Effector memory CD8-positive, alpha-beta T cell (primary cell): ENCODE measurements around the gene ZRANB3.
"Not testable (repeated sequence)": the region's sequence is repeated elsewhere in the genome, so short reads cannot be mapped to it uniquely, and the experiment has no call there.

Experiments
- ATAC-seq: fragments of 150-1000 bp; cut with Tn5 transposase; replicated peaks from 2 replicates; pipeline ENCODE4 v1.10.0; 2021; ENCODE audit warnings: mild to moderate bottlenecking, moderate library complexity
- DNase-seq, 3 experiments: peaks; one replicate each; pipeline ENCODE4 v3.0.0; 2021
- H3K27ac Mint-ChIP-seq, 2 donors: one replicate each; pipeline ENCODE4 v1.8.0; 2022; ENCODE audit warnings: mild to moderate bottlenecking in 2 of 2, mixed read lengths in 2 of 2, moderate library complexity in 2 of 2
- H3K27me3 Mint-ChIP-seq, 2 donors: one replicate each; pipeline ENCODE4 v1.8.0; 2022; ENCODE audit warnings: mixed read lengths in 2 of 2
- H3K36me3 Mint-ChIP-seq: one replicate; pipeline ENCODE4 v1.8.0; 2022; ENCODE audit warnings: mild to moderate bottlenecking, moderate library complexity, mixed read lengths; ENCODE audit not compliant: insufficient read depth
- H3K4me1 Mint-ChIP-seq, 2 donors: one replicate each; pipeline ENCODE4 v1.8.0; 2022; ENCODE audit warnings: low read depth in 2 of 2, mixed read lengths in 2 of 2
- H3K4me3 Mint-ChIP-seq, 2 donors: one replicate each; pipeline ENCODE4 v1.8.0; 2022; ENCODE audit warnings: mild to moderate bottlenecking in 2 of 2, mixed read lengths in 2 of 2, moderate library complexity in 2 of 2
- H3K9me3 Mint-ChIP-seq, 2 donors: one replicate each; pipeline ENCODE4 v1.8.0; 2022; ENCODE audit warnings: mixed read lengths in 2 of 2

ZRANB3 gene

DNA sequence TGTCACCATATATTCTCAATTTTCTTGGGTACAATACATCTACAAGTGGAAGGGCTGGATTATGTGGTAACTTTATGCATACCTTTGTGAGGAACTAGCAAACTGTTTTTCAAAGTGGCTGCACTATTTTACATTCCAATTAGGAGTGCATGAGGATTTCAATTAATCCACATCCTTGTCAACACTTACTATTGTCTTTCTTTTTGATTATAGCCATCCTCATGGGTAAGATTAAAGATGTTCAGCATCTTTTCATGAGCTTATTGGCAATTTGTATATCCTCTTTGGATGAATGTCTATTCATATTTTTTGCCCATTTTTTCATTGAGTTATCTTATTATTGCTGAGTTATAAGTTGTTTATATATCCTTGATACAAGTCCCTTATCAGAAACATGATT lies 73.7 kb downstream of the ZRANB3 start:
- no peaks in the 10 kb centered on the region for H3K36me3 Mint-ChIP-seq
- H3K27me3 Mint-ChIP-seq: no peaks in the 10 kb centered on the region

DNA sequence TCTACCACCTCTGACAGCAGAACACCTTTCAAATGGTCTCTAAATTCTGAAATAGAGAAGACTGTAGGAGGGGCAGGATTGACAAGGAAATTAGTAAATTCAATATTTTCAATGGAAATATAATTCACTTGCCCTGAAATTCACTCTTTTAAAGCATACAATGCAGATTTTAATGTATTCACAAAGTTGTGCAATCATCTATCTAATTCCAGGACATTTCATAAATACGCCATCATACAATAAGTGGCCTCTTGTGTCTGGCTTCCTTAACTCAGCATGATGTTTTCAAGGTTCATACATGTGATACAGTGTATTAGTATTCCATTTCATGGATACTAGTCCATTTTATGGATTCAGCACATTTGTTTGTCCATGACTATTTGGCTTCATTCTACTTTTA lies 74.2 kb downstream of the ZRANB3 start:
- Mint-ChIP-seq H3K4me3 (no peak overlapping the region), H3K27ac (no peak overlapping the region), H3K36me3 (no peaks in the 10 kb centered on the region), H3K4me1 (no peaks in the 10 kb centered on the region), H3K27me3 (no peaks in the 10 kb centered on the region), H3K9me3 (peaks cover 6 to 16% of the 10 kb centered on the region in 2 donors)
- DNase-seq (no peak), ATAC-seq (no peak)

More for the DNA sequence above, 73.7 kb downstream of the ZRANB3 start:
- Mint-ChIP-seq H3K4me3 (no peak overlapping the region), H3K4me1 (no peaks in the 10 kb centered on the region), H3K27ac (no peak overlapping the region), H3K9me3 (peaks cover 6 to 16% of the 10 kb centered on the region in 2 donors)
- ATAC-seq (no peak), DNase-seq (no peak)

DNA sequence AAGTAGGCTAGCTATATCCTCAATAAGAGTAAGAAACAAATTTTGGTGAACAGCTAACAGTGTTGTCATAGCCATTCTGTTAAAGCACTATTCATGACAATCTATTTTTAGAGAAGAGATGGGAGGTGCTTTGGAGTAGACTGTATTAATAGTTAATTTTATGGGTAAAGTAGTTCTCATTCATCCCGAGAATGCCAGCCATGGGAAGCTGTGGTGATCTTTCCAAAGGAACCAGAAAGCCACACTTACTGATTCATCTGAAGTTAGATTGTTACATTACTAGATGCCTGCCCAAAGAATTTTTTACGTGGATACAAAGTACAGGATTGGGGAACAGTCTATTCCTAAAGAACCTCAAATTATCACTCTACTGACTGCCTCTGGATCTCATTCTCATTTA lies 74.6 kb downstream of the ZRANB3 start:
- no peak overlapping the region for H3K4me3 Mint-ChIP-seq
- ATAC-seq (no peak), DNase-seq (no peak)
- no peaks in the 10 kb centered on the region for H3K4me1 Mint-ChIP-seq
- no peak overlapping the region for H3K27ac Mint-ChIP-seq
- peaks cover 7 to 16% of the 10 kb centered on the region in 2 donors for H3K9me3 Mint-ChIP-seq
- H3K27me3 Mint-ChIP-seq: no peaks in the 10 kb centered on the region
- H3K36me3 Mint-ChIP-seq: no peaks in the 10 kb centered on the region

DNA sequence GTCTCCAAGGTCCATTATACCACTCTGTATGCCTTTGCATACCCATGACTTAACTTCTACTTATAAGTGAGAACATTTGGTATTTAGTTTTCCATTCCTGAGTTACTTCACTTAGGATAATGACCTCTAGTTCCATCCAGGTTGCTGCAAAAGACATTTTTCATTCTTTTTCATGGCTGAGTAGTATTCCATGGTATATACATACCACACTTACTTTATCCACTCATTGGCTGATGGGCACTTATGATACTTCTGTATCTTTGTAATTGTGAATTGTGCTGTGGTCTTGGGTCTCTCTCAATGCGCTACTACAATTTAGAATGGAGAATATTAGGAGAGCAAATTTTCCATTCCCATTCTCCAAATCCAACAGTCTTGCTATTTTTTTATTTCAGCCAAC lies 76.4 kb downstream of the ZRANB3 start:
- Mint-ChIP-seq H3K9me3 (peaks cover 8 to 16% of the 10 kb centered on the region in 2 donors), H3K4me1 (no peaks in the 10 kb centered on the region), H3K4me3 (no peak overlapping the region), H3K36me3 (no peaks in the 10 kb centered on the region), H3K27ac (no peak overlapping the region), H3K27me3 (no peaks in the 10 kb centered on the region)
- DNase-seq (no peak), ATAC-seq (no peak)

DNA sequence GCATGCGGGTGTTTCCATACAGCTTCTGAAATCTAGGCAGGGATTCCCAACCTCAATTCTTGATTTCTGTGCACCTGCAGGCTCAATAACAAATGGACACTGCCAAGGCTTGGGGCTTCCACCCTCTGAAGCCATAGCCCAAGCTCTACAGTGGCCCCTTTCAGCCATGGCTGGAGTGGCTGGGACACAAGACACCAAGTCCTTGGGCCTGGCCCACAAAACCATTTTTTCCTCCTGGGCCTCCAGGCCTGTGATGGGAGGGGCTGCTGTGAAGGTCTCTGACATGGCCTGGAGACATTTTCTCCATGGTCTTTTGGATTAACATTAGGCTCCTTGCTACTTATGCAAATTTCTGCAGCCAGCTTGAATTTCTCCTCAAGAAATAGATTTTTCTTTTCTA lies 78.0 kb downstream of the ZRANB3 start:
- ATAC-seq, H3K27ac Mint-ChIP-seq, H3K4me1 Mint-ChIP-seq, DNase-seq, H3K27me3 Mint-ChIP-seq, H3K4me3 Mint-ChIP-seq, H3K36me3 Mint-ChIP-seq: not testable (repeated sequence)
- H3K9me3 Mint-ChIP-seq: peaks cover 7 to 14% of the 10 kb centered on the region in 2 donors

DNA sequence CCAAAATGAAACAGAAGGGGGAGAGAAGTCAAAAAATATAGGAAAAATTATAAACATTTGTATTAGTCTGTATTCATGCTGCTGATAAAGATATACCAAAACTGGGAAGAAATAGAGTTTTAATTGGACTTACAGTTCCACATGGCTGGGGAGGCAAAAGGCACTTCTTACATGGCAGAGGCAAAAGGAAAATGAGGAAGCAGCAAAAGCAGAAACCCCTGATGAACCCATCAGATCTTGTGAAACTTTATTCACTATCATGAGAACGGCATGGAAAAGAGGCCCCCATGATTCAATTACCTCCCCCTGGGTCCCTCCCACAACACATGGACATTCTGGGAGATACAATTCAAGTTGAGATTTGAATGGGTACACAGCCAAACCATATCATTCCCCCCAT lies 79.1 kb downstream of the ZRANB3 start:
- peaks cover 5 to 10% of the 10 kb centered on the region in 2 donors for H3K9me3 Mint-ChIP-seq
- H3K27ac Mint-ChIP-seq: no peak overlapping the region
- no peak for ATAC-seq
- DNase-seq: no peak
- H3K4me1 Mint-ChIP-seq: no peaks in the 10 kb centered on the region
- H3K36me3 Mint-ChIP-seq: no peaks in the 10 kb centered on the region
- H3K27me3 Mint-ChIP-seq: no peaks in the 10 kb centered on the region
- H3K4me3 Mint-ChIP-seq: no peak overlapping the region

DNA sequence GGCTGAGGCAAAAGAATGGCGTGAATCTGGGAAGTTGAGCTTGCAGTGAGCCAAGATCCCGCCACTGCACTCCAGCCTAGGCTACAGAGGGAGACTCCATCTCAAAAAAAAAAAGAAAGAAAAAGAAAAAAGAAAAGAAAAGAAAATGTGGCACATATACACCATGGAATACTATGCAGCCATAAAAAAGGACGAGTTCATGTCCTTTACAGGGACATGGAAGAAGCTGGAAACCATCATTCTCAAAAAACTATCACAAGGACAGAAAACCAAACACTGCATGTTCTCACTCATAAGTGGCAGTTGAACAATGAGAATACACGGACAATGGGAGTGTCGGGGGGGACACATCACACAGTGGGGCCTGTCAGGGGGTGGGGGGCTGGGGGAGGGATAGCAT lies 88.0 kb downstream of the ZRANB3 start:
- H3K9me3 Mint-ChIP-seq, H3K27me3 Mint-ChIP-seq, DNase-seq, H3K36me3 Mint-ChIP-seq, H3K27ac Mint-ChIP-seq, H3K4me1 Mint-ChIP-seq, H3K4me3 Mint-ChIP-seq, ATAC-seq: not testable (repeated sequence)

DNA sequence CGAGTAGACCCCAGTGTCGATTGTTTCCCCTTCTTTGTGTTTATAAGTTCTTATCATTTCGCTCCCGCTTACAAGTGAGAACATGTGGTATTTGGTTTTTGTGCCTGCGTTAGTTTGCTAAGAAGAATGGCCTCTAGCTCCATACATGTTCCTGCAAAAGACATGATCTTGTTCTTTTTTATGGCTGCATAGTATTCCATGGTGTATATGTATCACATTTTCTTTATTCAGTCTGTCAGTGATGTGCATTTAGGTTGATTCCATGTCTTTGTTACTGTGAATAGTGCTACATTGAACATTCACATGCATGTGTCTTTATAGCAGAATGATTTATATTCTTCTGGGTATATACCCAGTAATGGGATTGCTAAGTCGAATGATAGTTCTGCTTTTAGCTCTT lies 95.9 kb downstream of the ZRANB3 start:
- not testable (repeated sequence) for H3K27ac Mint-ChIP-seq, H3K27me3 Mint-ChIP-seq, DNase-seq, H3K4me1 Mint-ChIP-seq, H3K4me3 Mint-ChIP-seq, H3K36me3 Mint-ChIP-seq, ATAC-seq
- H3K9me3 Mint-ChIP-seq: peaks cover 3 to 19% of the 10 kb centered on the region in 2 donors

DNA sequence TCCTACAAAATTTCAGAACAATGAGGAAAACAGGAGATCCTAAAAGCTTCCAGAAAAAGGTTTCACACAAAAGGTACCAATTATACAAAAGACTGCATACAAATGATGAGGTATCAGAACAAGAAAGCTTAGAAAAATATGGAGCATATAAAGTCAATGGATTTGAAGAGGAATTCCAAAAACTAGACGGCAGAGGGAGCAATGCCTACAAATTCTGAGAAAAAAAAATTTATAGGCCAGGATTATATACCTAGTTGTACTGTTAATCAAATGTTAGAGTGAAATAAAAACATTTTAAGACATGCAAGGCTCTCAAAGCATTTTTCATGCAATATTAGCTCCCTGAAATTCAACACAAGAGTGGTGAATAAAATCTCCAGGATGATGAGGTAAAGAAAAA lies 106.2 kb downstream of the ZRANB3 start:
- Mint-ChIP-seq H3K36me3 (no peaks in the 10 kb centered on the region), H3K4me3 (no peak overlapping the region), H3K4me1 (peaks cover 0 to 2% of the 10 kb centered on the region in 2 donors), H3K9me3 (peaks cover 0 to 7% of the 10 kb centered on the region in 2 donors), H3K27ac (no peak overlapping the region), H3K27me3 (no peaks in the 10 kb centered on the region)
- DNase-seq: no peak
- ATAC-seq: no peak

DNA sequence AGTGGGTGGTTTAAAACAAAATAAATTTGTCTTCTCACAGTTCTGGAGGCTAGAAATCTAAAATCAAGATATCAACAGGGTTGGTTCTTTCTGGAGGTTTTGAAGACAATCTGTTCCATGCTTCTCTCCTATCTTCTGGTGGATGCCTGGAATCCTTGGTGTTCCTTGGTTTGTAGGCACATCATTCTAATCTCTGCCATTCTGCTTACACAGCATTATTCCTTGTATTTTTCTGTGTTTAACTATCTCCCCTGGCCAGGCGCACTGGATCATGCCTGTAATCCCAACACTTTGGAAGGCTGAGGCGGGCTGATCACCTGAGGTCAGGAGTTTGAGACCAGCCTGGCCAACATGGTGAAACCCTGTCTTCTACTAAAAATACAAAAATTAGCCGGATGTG lies 108.1 kb downstream of the ZRANB3 start:
- Mint-ChIP-seq H3K4me3 (no peak overlapping the region), H3K4me1 (peaks cover 0 to 2% of the 10 kb centered on the region in 2 donors)
- ATAC-seq: no peak

DNA sequence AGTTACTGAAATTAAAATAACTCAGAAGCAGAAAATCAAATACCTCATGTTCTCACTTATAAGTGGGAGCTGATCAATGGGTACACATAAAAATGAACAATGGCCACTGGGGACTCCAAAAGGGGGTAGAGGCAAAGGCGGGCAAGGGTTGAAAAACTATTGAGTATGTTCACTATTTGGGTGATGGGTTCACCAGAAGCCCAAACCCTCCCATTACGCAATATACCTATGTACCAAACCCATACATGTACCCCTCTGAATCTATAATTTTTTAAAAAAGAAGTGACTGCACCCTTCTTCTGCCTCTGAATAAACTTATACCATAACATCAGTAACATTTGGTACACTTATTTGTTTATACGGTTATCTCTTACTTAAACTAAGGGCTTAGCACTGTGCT lies 119.4 kb downstream of the ZRANB3 start:
- H3K27ac Mint-ChIP-seq: no peak overlapping the region
- H3K36me3 Mint-ChIP-seq: no peaks in the 10 kb centered on the region
- H3K9me3 Mint-ChIP-seq: peaks cover 0 to 3% of the 10 kb centered on the region in 2 donors
- DNase-seq (no peak), ATAC-seq (no peak)
- H3K4me1 Mint-ChIP-seq: no peaks in the 10 kb centered on the region
- H3K27me3 Mint-ChIP-seq: no peaks in the 10 kb centered on the region
- H3K4me3 Mint-ChIP-seq: no peak overlapping the region

More for the DNA sequence above, 108.1 kb downstream of the ZRANB3 start:
- Mint-ChIP-seq H3K36me3 (no peaks in the 10 kb centered on the region), H3K27me3 (no peaks in the 10 kb centered on the region), H3K27ac (no peak overlapping the region), H3K9me3 (peaks cover 0 to 16% of the 10 kb centered on the region in 2 donors)
- no peak for DNase-seq

DNA sequence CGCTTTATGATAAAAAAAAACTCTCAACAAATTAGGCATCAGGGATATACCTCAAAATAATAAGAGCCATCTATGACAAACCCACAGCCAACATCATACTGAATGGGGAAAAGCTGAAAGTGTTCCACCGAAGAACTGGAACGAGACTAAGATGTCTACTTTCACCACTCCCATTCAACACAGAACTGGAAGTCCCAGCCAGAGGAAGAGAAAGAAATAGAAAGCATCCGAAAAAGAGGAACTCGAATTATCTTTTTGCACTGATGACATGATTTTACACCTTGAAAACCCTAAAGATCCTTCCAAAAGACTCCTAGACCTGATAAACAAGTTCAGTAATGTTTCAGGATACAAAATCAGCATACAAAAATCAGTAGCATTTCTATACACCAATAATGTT lies 121.6 kb downstream of the ZRANB3 start:
- DNase-seq (no peak), ATAC-seq (no peak)
- H3K27ac Mint-ChIP-seq: no peak overlapping the region
- no peaks in the 10 kb centered on the region for H3K36me3 Mint-ChIP-seq
- no peaks in the 10 kb centered on the region for H3K4me1 Mint-ChIP-seq
- H3K9me3 Mint-ChIP-seq: peaks cover 6 to 10% of the 10 kb centered on the region in 2 donors
- no peaks in the 10 kb centered on the region for H3K27me3 Mint-ChIP-seq
- H3K4me3 Mint-ChIP-seq: no peak overlapping the region

DNA sequence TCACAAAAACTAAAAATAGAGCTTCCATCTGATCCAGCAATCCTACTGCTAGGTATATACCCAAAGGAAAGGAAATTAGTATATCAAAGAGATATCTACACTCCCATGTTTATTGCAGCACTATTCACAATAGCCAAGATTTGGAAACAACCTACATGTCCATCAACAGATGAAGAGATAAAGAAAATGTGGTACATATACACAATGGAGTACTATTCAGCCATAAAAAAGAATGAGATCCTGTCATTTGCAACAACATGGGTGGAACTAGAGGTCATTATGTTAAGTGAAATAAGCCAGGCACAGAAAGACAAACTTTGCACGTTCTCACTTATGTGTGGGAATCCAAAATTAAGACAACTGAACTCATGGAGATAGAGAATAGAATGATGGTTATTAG lies 134.8 kb downstream of the ZRANB3 start:
- not testable (repeated sequence) for H3K36me3 Mint-ChIP-seq, ATAC-seq, H3K4me3 Mint-ChIP-seq, H3K27ac Mint-ChIP-seq, DNase-seq, H3K27me3 Mint-ChIP-seq, H3K4me1 Mint-ChIP-seq
- H3K9me3 Mint-ChIP-seq: peaks cover 3 to 12% of the 10 kb centered on the region in 2 donors

DNA sequence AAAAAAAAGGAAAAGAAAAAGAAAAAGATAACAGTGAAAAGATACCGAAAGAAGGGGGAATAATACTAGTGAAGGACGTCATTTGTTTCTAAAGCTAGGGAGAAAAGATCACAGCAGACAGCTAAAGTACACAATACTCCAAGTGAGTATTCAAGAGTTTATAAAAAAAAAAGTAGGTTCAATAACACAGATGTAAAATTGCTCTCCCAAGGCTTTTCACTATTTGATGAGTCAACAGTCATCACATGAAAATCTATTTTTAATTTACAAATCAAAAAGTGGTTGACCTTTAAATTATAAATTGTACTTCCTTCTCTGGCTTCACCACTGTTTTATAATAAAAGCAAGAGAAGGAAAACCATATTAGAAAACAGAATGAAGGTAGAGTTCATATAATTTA lies 144.0 kb downstream of the ZRANB3 start:
- Mint-ChIP-seq H3K36me3 (no peaks in the 10 kb centered on the region), H3K4me1 (no peaks in the 10 kb centered on the region), H3K27ac (no peak overlapping the region), H3K9me3 (peaks cover 0 to 12% of the 10 kb centered on the region in 2 donors), H3K4me3 (no peak overlapping the region), H3K27me3 (no peaks in the 10 kb centered on the region)
- no peak for ATAC-seq
- no peak for DNase-seq

DNA sequence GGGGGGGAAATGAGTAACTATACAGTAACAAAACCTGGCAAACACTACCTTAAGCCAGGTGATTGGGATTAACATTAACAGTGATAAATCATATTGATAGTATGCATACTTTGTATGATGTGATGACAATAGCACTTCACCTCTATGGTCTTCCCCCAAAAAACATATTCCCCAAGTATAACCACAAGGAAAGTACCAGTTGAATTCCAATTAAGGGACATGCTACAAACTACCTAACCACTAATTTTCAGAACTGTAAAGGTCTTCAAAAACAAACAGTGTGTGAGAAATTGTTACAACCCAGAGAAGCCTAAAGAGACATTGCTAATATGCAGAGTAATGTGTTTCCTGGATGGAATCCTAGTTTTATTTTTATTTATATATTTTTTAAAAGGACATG lies 152.4 kb downstream of the ZRANB3 start:
- H3K9me3 Mint-ChIP-seq: peaks cover 1 to 38% of the 10 kb centered on the region in 2 donors
- ATAC-seq (no peak), DNase-seq (no peak)
- H3K4me3 Mint-ChIP-seq: no peak overlapping the region
- H3K36me3 Mint-ChIP-seq: no peaks in the 10 kb centered on the region
- H3K27ac Mint-ChIP-seq: no peak overlapping the region
- no peaks in the 10 kb centered on the region for H3K4me1 Mint-ChIP-seq
- H3K27me3 Mint-ChIP-seq: no peaks in the 10 kb centered on the region
